ENCODE measurements around the gene NEU1.
"Not testable (repeated sequence)": the region's sequence is repeated elsewhere in the genome, so short reads cannot be mapped to it uniquely, and the experiment has no call there.

NEU1 gene

DNA sequence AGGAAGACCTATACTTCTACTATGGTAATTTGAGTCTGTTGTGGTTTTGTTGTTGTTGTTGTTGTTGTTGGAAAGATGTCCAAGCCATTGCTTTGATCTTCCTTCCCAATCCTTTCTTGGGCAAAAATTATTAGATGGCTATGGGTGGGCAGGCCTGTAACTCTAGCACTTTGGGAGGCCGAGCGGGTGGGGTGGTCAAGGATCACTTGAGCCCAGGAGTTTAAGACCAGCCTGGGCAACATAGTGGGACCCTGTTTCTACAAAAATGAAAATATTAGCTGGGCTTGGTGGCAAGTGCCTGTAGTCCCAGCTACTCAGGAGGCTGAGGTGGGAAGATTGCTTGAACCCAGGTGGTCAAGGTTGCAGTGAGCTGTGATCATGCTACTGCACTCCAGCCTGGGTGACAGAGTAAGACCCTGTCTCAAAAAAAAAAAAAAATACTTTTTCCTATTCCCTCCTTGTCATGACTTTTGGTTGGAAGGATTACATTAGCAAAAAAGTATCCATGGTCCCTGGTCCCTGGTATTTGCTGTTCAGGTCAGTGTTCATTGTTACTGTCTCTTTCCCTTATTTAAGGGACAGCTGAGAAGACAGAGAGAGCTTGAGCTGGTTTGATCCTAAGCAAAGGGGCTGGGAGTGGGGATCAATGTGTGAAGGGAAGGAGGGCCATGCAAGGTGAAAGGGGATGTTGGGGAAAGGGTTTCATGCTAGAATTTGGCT lies 11.7 kb downstream of the NEU1 start:
- Histone ChIP-seq H3K9ac (ENCODE audit: low read length) (no peak overlapping the region), H3K4me1 (ENCODE audit: control insufficient read depth, low read depth, low read length) (no peaks in the 10 kb centered on the region), H3K9me3 (ENCODE audit: control insufficient read depth, low read depth, low read length) (no peaks in the 10 kb centered on the region), H3K36me3 (ENCODE audit: control insufficient read depth, low read depth, low read length) (no peaks in the 10 kb centered on the region), H3K27me3 (ENCODE audit: control insufficient read depth, insufficient read depth, low read length) (no peaks in the 10 kb centered on the region), H3K4me3 (ENCODE audit: low read length) (no peak overlapping the region), H3K27ac (ENCODE audit: low read length) (no peak overlapping the region)

DNA sequence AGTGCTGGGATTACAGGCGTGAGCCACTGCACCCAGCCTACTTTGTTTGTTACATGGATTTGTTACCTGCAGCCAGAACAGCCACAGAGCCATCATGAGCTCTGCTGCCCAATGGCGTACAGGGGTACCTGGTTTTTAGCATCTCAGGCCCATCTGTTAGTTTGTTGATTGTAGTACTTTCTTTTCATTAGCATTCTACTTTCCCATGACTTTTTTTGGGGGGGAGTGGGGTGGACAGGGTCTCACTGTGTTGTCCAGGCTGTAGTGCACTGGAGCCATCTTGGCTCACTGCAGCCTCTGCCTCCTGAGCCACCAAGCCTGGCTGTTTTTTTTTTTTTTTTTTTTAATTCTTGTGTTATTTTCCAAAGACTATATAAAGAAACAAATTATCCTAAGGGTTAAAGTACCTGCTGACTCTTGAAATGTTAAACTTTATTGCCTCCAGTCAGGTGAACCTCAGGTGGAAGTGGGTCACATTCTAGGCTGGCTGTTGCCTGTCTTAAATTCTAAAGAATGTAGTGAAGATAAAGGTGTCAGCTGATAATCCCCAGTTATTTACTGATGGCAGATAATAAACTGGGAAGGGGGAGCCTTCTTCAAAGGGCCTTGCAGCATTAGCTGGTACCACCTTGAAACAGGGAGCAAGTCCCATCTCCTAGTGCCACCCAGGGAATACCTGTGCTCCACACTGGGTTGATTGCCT lies 15.2 kb downstream of the NEU1 start:
- Histone ChIP-seq H3K9ac (ENCODE audit: low read length) (no peak overlapping the region), H3K27ac (ENCODE audit: low read length) (no peak overlapping the region), H3K36me3 (ENCODE audit: control insufficient read depth, low read depth, low read length) (no peaks in the 10 kb centered on the region), H3K27me3 (ENCODE audit: control insufficient read depth, insufficient read depth, low read length) (no peaks in the 10 kb centered on the region), H3K9me3 (ENCODE audit: control insufficient read depth, low read depth, low read length) (no peaks in the 10 kb centered on the region), H3K4me1 (ENCODE audit: control insufficient read depth, low read depth, low read length) (no peaks in the 10 kb centered on the region), H3K4me3 (ENCODE audit: low read length) (no peak overlapping the region)

DNA sequence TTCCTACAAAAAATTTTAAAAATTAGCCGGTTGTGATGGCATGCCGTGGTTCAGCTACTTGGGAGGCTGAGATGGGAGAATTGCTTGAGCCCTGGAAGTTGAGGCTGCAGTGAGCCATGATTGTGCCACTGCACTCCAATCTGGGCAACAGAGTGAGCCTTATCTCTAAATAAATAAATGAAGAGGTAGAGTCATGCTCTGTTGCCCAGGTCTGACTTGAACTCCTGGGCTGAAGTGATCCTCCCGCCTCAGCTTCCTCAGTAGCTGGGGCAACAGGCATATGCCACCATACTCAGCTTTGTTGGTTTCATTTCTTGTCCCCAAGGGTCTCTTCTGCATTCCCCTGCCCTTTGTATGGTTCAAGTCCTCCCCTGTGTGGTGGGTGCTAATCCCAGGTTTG lies 18.1 kb downstream of the NEU1 start:
- H3K4me1 ChIP-seq (ENCODE audit: control insufficient read depth, low read depth, low read length), result no peaks in the 10 kb centered on the region
- H3K4me3 ChIP-seq (ENCODE audit: low read length), result no peak overlapping the region
- H3K27ac ChIP-seq (ENCODE audit: low read length), result no peak overlapping the region
- H3K36me3 ChIP-seq (ENCODE audit: control insufficient read depth, low read depth, low read length), result peaks cover 14% of the 10 kb centered on the region
- no peaks in the 10 kb centered on the region for H3K27me3 ChIP-seq (ENCODE audit: control insufficient read depth, insufficient read depth, low read length)
- H3K9me3 ChIP-seq (ENCODE audit: control insufficient read depth, low read depth, low read length), result no peaks in the 10 kb centered on the region
- H3K9ac ChIP-seq (ENCODE audit: low read length), result no peak overlapping the region

DNA sequence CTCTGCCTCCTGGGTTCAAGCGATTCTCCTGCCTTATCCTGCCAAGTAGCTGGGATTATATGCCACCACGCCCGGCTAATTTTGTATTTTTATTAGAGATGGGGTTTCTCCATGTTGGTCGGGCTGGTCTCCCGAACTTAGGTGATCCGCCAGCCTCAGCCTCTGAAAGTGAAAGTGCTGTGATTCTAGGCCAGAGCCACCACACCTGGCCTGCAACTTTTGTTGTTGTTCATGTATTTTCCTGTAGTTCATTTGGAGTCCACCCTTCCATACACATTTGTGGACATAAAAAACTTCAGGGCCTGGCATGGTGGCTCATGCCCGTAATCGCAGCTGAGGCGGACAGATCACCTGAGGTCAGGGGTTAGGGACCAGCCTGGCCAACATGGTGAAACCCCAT lies 20.6 kb downstream of the NEU1 start:
- Histone ChIP-seq H3K4me3 (ENCODE audit: low read length) (no peak overlapping the region), H3K36me3 (ENCODE audit: control insufficient read depth, low read depth, low read length) (peaks cover 38% of the 10 kb centered on the region), H3K9ac (ENCODE audit: low read length) (no peak overlapping the region), H3K27me3 (ENCODE audit: control insufficient read depth, insufficient read depth, low read length) (no peaks in the 10 kb centered on the region), H3K4me1 (ENCODE audit: control insufficient read depth, low read depth, low read length) (no peaks in the 10 kb centered on the region), H3K9me3 (ENCODE audit: control insufficient read depth, low read depth, low read length) (no peaks in the 10 kb centered on the region), H3K27ac (ENCODE audit: low read length) (no peak overlapping the region)

DNA sequence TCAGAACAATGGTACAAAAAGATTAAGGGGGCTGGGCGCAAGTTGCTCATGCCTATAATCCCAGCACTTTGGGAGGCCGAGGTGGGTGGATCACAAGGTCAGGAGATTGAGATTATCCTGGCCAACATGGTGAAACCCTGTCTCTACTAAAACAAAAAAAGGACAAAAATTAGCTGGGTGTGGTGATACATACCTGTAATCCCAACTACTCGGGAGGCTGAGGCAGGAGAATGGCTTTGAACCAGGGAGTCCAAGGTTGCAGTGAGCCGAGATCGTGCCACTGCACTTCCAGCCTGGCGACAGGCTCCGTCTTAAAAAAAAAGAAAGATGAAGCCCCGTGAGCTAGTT lies 22.9 kb downstream of the NEU1 start:
- peaks cover 50% of the 10 kb centered on the region for H3K36me3 ChIP-seq (ENCODE audit: control insufficient read depth, low read depth, low read length)
- not testable (repeated sequence) for H3K4me1 ChIP-seq (ENCODE audit: control insufficient read depth, low read depth, low read length); H3K9me3 ChIP-seq (ENCODE audit: control insufficient read depth, low read depth, low read length); H3K27ac ChIP-seq (ENCODE audit: low read length); H3K4me3 ChIP-seq (ENCODE audit: low read length); H3K27me3 ChIP-seq (ENCODE audit: control insufficient read depth, insufficient read depth, low read length); H3K9ac ChIP-seq (ENCODE audit: low read length)

DNA sequence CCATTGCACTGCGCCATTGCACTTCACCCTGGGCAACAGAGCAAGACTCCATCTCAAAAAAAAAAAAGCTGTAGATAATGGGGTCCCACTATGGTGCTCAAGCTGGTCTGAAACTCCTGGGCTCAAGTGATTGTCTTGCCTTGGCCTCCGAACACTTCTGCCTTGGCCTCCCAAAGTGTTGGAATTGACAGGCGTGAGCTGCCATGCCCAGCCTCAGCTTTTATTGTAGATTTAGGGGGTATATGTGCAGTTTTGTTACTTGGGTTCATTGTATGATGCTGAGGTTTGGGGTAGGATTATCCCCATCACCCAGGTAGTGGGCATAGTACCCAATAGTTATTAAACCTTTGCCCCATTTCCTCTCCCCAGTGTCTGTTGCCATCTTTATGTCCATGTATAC lies 23.7 kb downstream of the NEU1 start:
- no peak overlapping the region for H3K27ac ChIP-seq (ENCODE audit: low read length)
- no peaks in the 10 kb centered on the region for H3K27me3 ChIP-seq (ENCODE audit: control insufficient read depth, insufficient read depth, low read length)
- peaks cover 50% of the 10 kb centered on the region for H3K36me3 ChIP-seq (ENCODE audit: control insufficient read depth, low read depth, low read length)
- no peaks in the 10 kb centered on the region for H3K9me3 ChIP-seq (ENCODE audit: control insufficient read depth, low read depth, low read length)
- no peaks in the 10 kb centered on the region for H3K4me1 ChIP-seq (ENCODE audit: control insufficient read depth, low read depth, low read length)
- H3K4me3 ChIP-seq (ENCODE audit: low read length), result no peak overlapping the region
- no peak overlapping the region for H3K9ac ChIP-seq (ENCODE audit: low read length)

DNA sequence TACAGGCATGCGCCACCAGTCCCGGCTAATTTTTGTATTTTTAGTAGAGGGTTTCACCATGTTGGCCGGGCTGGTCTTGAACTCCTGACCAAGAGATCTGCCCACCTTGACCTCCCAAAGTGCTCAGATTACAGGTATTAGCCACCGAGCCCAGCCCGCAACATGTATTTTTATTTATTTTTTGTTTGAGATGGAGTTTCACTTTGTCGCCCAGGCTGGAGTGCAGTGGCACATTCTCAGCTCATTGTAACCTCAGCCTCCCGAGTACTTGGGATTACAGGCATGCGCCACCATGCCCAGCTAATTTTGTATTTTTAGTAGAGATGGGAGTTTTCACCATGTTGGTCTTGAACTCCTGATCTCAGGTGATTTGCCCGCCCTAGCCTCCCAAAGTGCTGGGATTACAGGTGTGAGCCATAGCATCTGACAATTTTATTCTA lies 24.5 kb downstream of the NEU1 start:
- not testable (repeated sequence) for H3K9ac ChIP-seq (ENCODE audit: low read length); H3K4me1 ChIP-seq (ENCODE audit: control insufficient read depth, low read depth, low read length); H3K9me3 ChIP-seq (ENCODE audit: control insufficient read depth, low read depth, low read length); H3K27ac ChIP-seq (ENCODE audit: low read length); H3K27me3 ChIP-seq (ENCODE audit: control insufficient read depth, insufficient read depth, low read length)
- peak overlapping the region; percentile 95 for H3K4me3 ChIP-seq (ENCODE audit: low read length)
- H3K36me3 ChIP-seq (ENCODE audit: control insufficient read depth, low read depth, low read length), result peaks cover 50% of the 10 kb centered on the region

DNA sequence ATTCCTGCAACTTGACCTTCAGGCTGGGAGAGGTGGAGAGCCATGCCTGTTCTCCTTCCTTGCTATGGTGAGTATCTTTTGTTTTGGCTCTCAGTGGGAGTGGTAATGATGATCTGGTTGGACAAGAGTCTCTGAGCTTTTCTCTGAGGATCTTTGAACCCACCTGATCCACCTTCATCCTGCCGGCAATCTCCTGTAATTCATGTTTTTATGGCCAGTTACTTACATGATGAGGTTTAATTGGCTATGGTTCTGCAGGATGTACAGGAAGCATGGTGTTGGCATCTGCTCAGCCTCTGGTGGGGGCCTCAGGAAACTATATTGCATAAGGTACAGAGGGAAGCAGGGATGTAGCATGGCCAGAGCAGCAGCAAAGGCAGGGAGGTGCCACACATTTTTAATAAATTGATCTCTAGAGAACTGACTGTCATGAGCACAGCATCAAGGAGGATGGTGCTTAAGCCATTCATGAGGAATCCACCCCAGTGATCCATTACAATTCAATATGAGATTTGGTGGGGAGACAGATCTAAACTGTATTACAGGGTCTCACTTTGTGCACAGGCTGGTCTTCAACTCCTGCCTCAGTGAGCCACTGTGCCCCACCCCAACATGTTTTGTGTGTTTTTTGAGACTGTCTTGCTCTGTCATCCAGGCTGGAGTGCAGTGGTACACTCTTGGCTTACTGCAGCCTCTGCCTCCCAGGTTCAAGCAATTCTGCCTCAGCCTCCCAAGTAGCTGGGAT lies 25.1 kb downstream of the NEU1 start:
- Histone ChIP-seq H3K36me3 (ENCODE audit: control insufficient read depth, low read depth, low read length) (peaks cover 50% of the 10 kb centered on the region), H3K4me1 (ENCODE audit: control insufficient read depth, low read depth, low read length) (no peaks in the 10 kb centered on the region), H3K4me3 (ENCODE audit: low read length) (peak overlapping the region; percentile 95), H3K9me3 (ENCODE audit: control insufficient read depth, low read depth, low read length) (no peaks in the 10 kb centered on the region), H3K27ac (ENCODE audit: low read length) (no peak overlapping the region), H3K27me3 (ENCODE audit: control insufficient read depth, insufficient read depth, low read length) (no peaks in the 10 kb centered on the region), H3K9ac (ENCODE audit: low read length) (no peak overlapping the region)

DNA sequence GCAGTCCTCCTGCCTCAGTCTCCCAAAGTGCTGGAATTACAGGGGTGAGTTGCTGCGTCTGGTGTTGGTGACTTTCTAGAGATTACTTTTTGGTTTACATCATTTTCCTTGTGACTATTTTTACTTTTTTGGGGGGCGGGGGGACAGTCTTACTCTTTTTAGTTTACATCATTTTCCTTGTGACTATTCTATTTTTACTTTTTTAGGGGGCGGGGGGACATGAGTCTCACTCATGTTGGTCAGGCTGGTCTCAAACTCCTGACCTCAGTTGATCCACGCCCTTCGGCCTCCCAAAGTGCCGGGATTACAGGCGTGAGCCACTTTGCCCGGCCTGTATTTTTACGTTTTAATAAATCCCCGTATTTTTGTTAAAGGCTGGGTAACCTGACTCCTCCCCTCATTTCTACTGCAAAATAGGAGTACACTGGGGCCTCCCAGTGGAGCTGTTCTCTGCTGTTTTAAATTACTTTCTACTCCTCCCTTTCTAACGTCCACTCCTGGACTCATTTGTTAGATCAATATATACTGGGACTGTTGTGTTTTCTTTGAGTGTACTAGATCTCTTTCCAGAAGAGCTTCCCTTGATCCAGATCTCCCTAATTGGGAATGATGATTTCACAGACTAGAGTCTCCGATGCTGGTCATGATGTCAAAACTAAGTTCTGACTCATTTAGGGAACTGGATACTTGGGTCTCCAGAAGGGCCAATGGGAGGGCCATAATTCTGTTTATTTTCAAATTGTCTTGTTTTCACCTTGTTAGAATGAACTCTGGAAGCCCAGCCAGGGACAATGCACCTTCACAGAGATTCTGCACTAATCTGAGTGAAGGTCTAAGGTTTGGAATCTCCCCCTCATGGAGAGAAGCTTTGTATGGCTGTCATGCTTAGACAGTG lies 25.9 kb downstream of the NEU1 start:
- Histone ChIP-seq H3K36me3 (ENCODE audit: control insufficient read depth, low read depth, low read length) (peaks cover 50% of the 10 kb centered on the region), H3K4me1 (ENCODE audit: control insufficient read depth, low read depth, low read length) (no peaks in the 10 kb centered on the region), H3K27ac (ENCODE audit: low read length) (no peak overlapping the region)

DNA sequence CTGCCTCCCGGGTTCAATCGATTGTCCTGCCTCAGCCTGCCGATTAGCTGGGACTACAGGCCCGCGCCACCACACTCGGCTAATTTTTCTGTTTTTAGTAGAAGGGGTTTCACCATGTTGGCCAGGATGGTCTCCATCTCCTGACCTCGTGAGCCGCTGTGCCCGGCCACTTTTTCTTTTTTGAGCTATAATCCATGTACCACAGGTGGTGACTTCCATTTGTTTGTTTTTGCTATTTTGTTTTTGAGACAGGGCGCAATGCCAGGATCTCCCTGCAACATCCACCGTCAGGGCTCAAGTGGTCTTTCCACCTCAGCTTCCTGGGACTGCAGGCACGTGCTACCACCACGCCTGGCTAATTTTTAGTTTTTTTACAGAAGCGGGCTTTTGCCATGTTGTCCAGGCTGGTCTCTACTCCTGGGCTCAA lies 26.6 kb downstream of the NEU1 start:
- peaks cover 50% of the 10 kb centered on the region for H3K36me3 ChIP-seq (ENCODE audit: control insufficient read depth, low read depth, low read length)
- H3K4me1 ChIP-seq (ENCODE audit: control insufficient read depth, low read depth, low read length), result no peaks in the 10 kb centered on the region
- H3K27ac ChIP-seq (ENCODE audit: low read length), result no peak overlapping the region
- H3K4me3 ChIP-seq (ENCODE audit: low read length), result peak overlapping the region; percentile 95
- H3K9me3 ChIP-seq (ENCODE audit: control insufficient read depth, low read depth, low read length), result no peaks in the 10 kb centered on the region
- no peaks in the 10 kb centered on the region for H3K27me3 ChIP-seq (ENCODE audit: control insufficient read depth, insufficient read depth, low read length)
- H3K9ac ChIP-seq (ENCODE audit: low read length), result peak overlapping the region; percentile 94

More for the DNA sequence above, 25.9 kb downstream of the NEU1 start:
- Histone ChIP-seq H3K4me3 (ENCODE audit: low read length) (peak overlapping the region; percentile 95), H3K9me3 (ENCODE audit: control insufficient read depth, low read depth, low read length) (no peaks in the 10 kb centered on the region), H3K27me3 (ENCODE audit: control insufficient read depth, insufficient read depth, low read length) (no peaks in the 10 kb centered on the region), H3K9ac (ENCODE audit: low read length) (peak overlapping the region; percentile 94)
